ENCODE results near the gene GOPC.
A peak's percentile ranks its signal among the peaks of the same experiment; 100 is the strongest.
"Not testable (repeated sequence)": the region's sequence is repeated elsewhere in the genome, so short reads cannot be mapped to it uniquely, and the experiment has no call there.

GOPC gene

GRCh38 chr6:117530467-117531242, 71.7 kb downstream of the GOPC start:
- no peak for TF ChIP-seq CTCF (conservative IDR thresholded peaks at IDR 0.05; ENCODE audit: low read length)
- H3K4me3 ChIP-seq (ENCODE audit: low read length): no peak overlapping the region
- peak; percentile 42 for DNase-seq (ENCODE audit: low read depth)

GRCh38 chr6:117525607-117526006, 76.7 kb downstream of the GOPC start:
- no peak for TF ChIP-seq CTCF (conservative IDR thresholded peaks at IDR 0.05; ENCODE audit: low read length)
- H3K4me3 ChIP-seq (ENCODE audit: low read length): no peak overlapping the region
- DNase-seq (ENCODE audit: low read depth): no peak

GRCh38 chr6:117521791-117522502, 80.4 kb downstream of the GOPC start:
- no peak for TF ChIP-seq CTCF (conservative IDR thresholded peaks at IDR 0.05; ENCODE audit: low read length)
- no peak overlapping the region for H3K4me3 ChIP-seq (ENCODE audit: low read length)
- no peak for DNase-seq (ENCODE audit: low read depth)

DNA sequence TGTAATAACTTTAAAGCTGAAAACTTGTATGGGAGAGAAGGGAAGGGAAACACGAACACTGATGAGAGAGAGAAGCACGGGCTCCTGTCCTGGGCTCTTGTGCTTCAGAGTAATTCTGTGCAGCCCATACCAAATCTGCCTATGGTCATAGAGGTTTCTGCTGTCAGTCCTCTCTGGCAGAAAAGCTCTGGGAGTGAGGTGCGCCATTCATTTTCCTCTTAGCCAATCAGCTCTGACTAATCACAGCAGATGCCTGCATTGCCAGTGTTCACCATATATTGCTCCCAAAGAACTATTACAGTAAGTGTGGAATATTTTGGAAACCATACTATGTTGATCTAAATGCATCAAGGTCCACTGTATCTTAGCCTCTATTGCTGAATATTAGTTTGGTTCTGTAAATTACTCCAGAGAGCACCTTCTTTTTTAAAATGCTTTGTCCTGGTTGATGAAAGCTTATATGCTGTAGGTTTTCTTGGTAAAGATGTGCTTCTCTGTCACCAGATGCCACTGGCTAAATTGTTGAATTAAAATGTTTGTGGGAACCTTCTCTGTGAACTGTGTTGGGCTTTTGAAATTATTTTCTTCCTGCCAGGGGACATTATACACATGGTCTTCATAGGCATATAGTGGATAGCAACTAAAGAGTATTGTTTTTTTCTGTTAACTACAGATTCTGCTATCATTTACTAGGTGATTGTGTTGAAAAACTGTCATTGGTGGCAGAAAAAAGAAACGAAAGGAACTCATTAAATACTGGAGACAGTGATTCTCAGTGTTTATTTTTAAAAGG, 81.5 kb downstream of the GOPC start:
- no peak for DNase-seq (ENCODE audit: low read depth)
- no peak for TF ChIP-seq CTCF (conservative IDR thresholded peaks at IDR 0.05; ENCODE audit: low read length)
- no peak overlapping the region for H3K4me3 ChIP-seq (ENCODE audit: low read length)

- TF ChIP-seq CTCF (conservative IDR thresholded peaks at IDR 0.05; ENCODE audit: low read length): no peak
- no peak overlapping the region for H3K4me3 ChIP-seq (ENCODE audit: low read length)
- DNase-seq (ENCODE audit: low read depth): no peak
These were observed 83.4 kb downstream of the GOPC start for GRCh38 chr6:117518870-117519269.

DNA sequence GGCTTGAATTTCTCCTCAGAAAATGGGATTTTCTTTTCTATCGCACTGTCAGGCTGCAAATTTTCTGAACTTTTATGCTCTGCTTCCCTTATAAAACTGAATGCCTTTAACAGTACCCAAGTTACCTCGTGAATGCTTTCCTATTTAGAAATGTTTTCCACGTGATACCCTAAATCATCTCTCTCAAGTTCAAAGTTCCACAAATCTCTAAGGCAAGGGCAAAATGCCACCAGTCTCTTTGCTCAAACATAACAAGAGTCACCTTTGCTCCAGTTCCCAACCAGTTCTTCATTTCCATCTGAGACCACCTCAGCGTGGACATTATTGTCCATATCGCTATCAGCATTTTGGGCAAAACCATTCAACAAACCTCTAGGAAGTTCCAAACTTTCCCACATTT, 84.3 kb downstream of the GOPC start:
- not testable (repeated sequence) for H3K4me3 ChIP-seq (ENCODE audit: low read length); DNase-seq (ENCODE audit: low read depth)

DNA sequence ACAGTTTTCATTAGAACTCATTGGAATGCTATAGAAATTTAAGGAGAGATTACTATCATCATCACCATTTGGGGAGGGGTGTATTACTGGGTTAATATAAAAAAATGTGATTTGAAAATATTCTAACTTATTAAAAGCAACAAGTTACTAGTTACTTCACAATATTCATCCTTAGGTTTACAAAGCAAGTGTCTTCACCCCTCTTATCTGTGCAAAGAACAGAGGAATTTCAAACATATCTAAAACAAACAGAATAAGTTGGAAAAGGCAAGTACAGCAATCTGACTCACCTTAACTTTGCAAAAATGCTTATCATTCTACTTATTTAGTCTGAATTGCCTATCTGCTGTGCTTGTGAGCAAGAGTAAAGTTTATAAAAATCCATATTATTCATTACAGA, 87.0 kb downstream of the GOPC start:
- DNase-seq (ENCODE audit: low read depth): no peak
- no peak for TF ChIP-seq CTCF (conservative IDR thresholded peaks at IDR 0.05; ENCODE audit: low read length)
- H3K4me3 ChIP-seq (ENCODE audit: low read length): no peak overlapping the region
